GM23338 (cell line): ENCODE results near the gene ACBD3. TPM values are rescaled to one million over a fixed set of nuclear protein-coding genes. Genes with fewer than 3 reads are reported as not detected.
A peak's percentile ranks its signal among the peaks of the same experiment; 100 is the strongest.

Experiments
- ATAC-seq: fragments of 200-7000 bp; cut with Tn5 transposase; 3 replicates; pipeline ENCODE4 v1.9.1; 2020
- DNase-seq: peaks from one replicate; pipeline ENCODE4 v3.0.0-alpha.2; 2015; ENCODE audit warnings: low spot score
- H2AFZ ChIP-seq: fragments of 200-600 bp; sonication (generic); 2 replicates; pipeline ENCODE4 v1.8.0; 2016; ENCODE audit warnings: antibody characterized with exemption, mild to moderate bottlenecking, moderate library complexity
- H3F3A ChIP-seq: fragments of 200-600 bp; sonication (generic); replicated peaks from 2 replicates; pipeline ENCODE4 v1.8.0; 2017; ENCODE audit warnings: antibody characterized with exemption, mixed run types, low read depth
- H3K27ac ChIP-seq: fragments of 200-600 bp; sonication (generic); 2 replicates; pipeline ENCODE4 v1.6.1; 2016; ENCODE audit warnings: low read depth
- H3K27me3 ChIP-seq: fragments of 200-600 bp; sonication (generic); 2 replicates; pipeline ENCODE4 v1.8.0; 2016; ENCODE audit warnings: mild to moderate bottlenecking, mixed run types, moderate library complexity; ENCODE audit not compliant: insufficient read depth
- H3K36me3 ChIP-seq: fragments of 200-600 bp; sonication (generic); 2 replicates; pipeline ENCODE4 v1.8.0; 2016; ENCODE audit warnings: mild to moderate bottlenecking; ENCODE audit not compliant: insufficient read depth
- H3K4me1 ChIP-seq: fragments of 200-600 bp; sonication (generic); 2 replicates; pipeline ENCODE4 v1.8.0; 2016; ENCODE audit warnings: mild to moderate bottlenecking, moderate library complexity; ENCODE audit not compliant: insufficient read depth
- H3K4me2 ChIP-seq: fragments of 200-600 bp; sonication (generic); 2 replicates; pipeline ENCODE4 v1.7.1; 2017; ENCODE audit warnings: mixed run types
- H3K4me3 ChIP-seq: fragments of 200-600 bp; sonication (generic); 2 replicates; pipeline ENCODE4 v1.6.1; 2016; ENCODE audit warnings: mixed run types
- H3K79me2 ChIP-seq: fragments of 200-600 bp; sonication (generic); replicated peaks from 2 replicates; pipeline ENCODE4 v1.8.0; 2017; ENCODE audit warnings: mild to moderate bottlenecking; ENCODE audit not compliant: insufficient read depth
- H3K9me2 ChIP-seq: fragments of 200-600 bp; sonication (generic); 2 replicates; pipeline ENCODE4 v1.8.0; 2017; ENCODE audit not compliant: insufficient read depth
- H4K20me1 ChIP-seq: fragments of 200-600 bp; sonication (generic); replicated peaks from 2 replicates; pipeline ENCODE4 v1.8.0; 2017; ENCODE audit warnings: mild to moderate bottlenecking; ENCODE audit not compliant: insufficient read depth
- H3K27ac Mint-ChIP-seq: 2 replicates; pipeline ENCODE4 v1.8.0; 2020; ENCODE audit warnings: inconsistent platforms, mild to moderate bottlenecking, moderate library complexity, mixed read lengths
- H3K27me3 Mint-ChIP-seq: 3 replicates; pipeline ENCODE4 v1.8.0; 2022; ENCODE audit warnings: low read depth, mild to moderate bottlenecking, moderate library complexity, mixed read lengths, inconsistent platforms; ENCODE audit not compliant: insufficient read depth, poor library complexity
- H3K36me3 Mint-ChIP-seq: 3 replicates; pipeline ENCODE4 v1.8.0; 2021; ENCODE audit warnings: low read depth, mild to moderate bottlenecking, inconsistent platforms, moderate library complexity, mixed read lengths
- H3K4me1 Mint-ChIP-seq: 3 replicates; pipeline ENCODE4 v1.8.0; 2020; ENCODE audit warnings: mild to moderate bottlenecking, inconsistent platforms, mixed read lengths
- H3K4me3 Mint-ChIP-seq: 3 replicates; pipeline ENCODE4 v1.8.0; 2021; ENCODE audit warnings: moderate library complexity, mild to moderate bottlenecking, inconsistent platforms, mixed read lengths
- H3K9me3 Mint-ChIP-seq: 3 replicates; pipeline ENCODE4 v1.8.0; 2020; ENCODE audit warnings: moderate library complexity, mild to moderate bottlenecking, inconsistent platforms, mixed read lengths
- CREB1 ChIP-seq: fragments of 250-450 bp; sonication (Bioruptor Pico); IDR thresholded peaks from 2 replicates; pipeline ENCODE4 v1.5.0; 2020; ENCODE audit warnings: low read depth, mild to moderate bottlenecking, moderate library complexity
- CTCF ChIP-seq, 2 experiments: fragments of 200-600 bp in 1 of 2; sonication (generic) in 1 of 2; conservative IDR thresholded peaks; 2 replicates each; pipeline versions ENCODE4 v1.5.1 to v1.6.1; 2016 to 2017; ENCODE audit warnings: antibody characterized with exemption in 2 of 2, low read depth in 2 of 2, mild to moderate bottlenecking in 2 of 2, moderate library complexity in 1 of 2
- ETS1 ChIP-seq: IDR thresholded peaks from 2 replicates; pipeline ENCODE4 v1.6.1; 2016; ENCODE audit warnings: antibody characterized with exemption
- EZH2 ChIP-seq: fragments of 200-600 bp; sonication (generic); IDR thresholded peaks from one replicate; pipeline ENCODE4 v1.8.0; 2017; ENCODE audit warnings: antibody characterized with exemption, mild to moderate bottlenecking, low read depth; ENCODE audit not compliant: unreplicated experiment
- EZH2phosphoT487 ChIP-seq: fragments of 200-600 bp; sonication (generic); IDR thresholded peaks from one replicate; pipeline ENCODE4 v1.8.1; 2018; ENCODE audit warnings: antibody characterized with exemption; ENCODE audit not compliant: unreplicated experiment
- JUNB ChIP-seq: IDR thresholded peaks from one replicate; pipeline ENCODE4 v1.6.1; 2016; ENCODE audit warnings: antibody characterized with exemption; ENCODE audit not compliant: unreplicated experiment
- NANOG ChIP-seq: IDR thresholded peaks from 2 replicates; pipeline ENCODE4 v1.6.1; 2016; ENCODE audit warnings: antibody characterized with exemption, borderline replicate concordance
- POLR2AphosphoS5 ChIP-seq: IDR thresholded peaks from 2 replicates; pipeline ENCODE4 v1.6.1; 2016; ENCODE audit warnings: antibody characterized with exemption, low read depth
- REST ChIP-seq: IDR thresholded peaks from one replicate; pipeline ENCODE4 v1.6.1; 2018; ENCODE audit warnings: antibody characterized with exemption; ENCODE audit not compliant: unreplicated experiment
- STAT1 ChIP-seq: IDR thresholded peaks from one replicate; pipeline ENCODE4 v1.6.1; 2016; ENCODE audit warnings: antibody characterized with exemption; ENCODE audit not compliant: unreplicated experiment
- ZNF114 ChIP-seq: fragments of 250-450 bp; sonication (Bioruptor Pico); IDR thresholded peaks from 2 replicates; pipeline ENCODE4 v1.5.0; 2020; ENCODE audit warnings: mild to moderate bottlenecking, moderate library complexity
- ZNF331 ChIP-seq: fragments of 250-450 bp; sonication (Bioruptor Pico); IDR thresholded peaks from 2 replicates; pipeline ENCODE4 v1.5.0; 2020; ENCODE audit warnings: low read depth, mild to moderate bottlenecking, moderate library complexity
- polyA plus RNA-seq: library from polyadenylated mRNA; unstranded; fragments of >200 nt; fragmentation: Nextera tagmentation; extraction: Ambion mirVana; gene quantifications from 2 replicates; pipeline ENCODE4 v1.2.1, GENCODE V29; 2016
- total RNA-seq: library from RNA; depleted of rRNA; stranded (reverse); fragments of >200 nt; shearing (Covaris generic); gene quantifications from 2 replicates; pipeline ENCODE4 v1.2.3, GENCODE V29; 2014
- TF ChIP-seq, protein P1 (sequence below): fragments of 250-450 bp; sonication (Bioruptor Pico); IDR thresholded peaks from 2 replicates; pipeline ENCODE4 v1.5.0; 2020; ENCODE audit warnings: mild to moderate bottlenecking, moderate library complexity

ACBD3 gene
- total and polyA plus RNA-seq, 2 experiments from 2014 or later, result 17.1 to 36.2 TPM

DNA sequence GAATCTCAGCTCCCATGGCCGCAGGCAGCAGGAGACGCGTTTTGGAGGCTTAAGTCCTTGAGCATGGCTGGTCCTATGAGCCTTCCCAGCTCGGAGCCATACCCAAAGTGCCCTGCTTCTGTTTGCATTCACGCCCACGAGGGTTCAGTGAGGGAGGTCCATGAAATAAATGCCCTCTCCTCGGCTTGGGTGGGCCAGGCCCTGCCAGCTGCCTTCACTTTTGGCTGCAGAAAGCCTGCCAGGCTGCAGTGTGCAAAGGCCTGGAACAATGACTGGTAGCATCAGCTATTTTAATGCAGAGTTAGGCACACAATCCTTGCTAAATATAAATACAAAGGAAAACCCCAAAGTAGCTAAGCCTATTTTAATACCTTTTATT is 74.7 kb downstream of the ACBD3 start:
- Histone ChIP-seq H3K4me2 (peak overlapping the region; percentile 96), H2AFZ (no peak overlapping the region), H3K27ac (peak overlapping the region; percentile 36; the same call in 1 of the 2 replicates), H3K27me3 (peaks cover 17% of the 10 kb centered on the region), H3K9me2 (no peaks in the 10 kb centered on the region), H3K4me3 (peak overlapping the region; percentile 86), H3K4me1 (peaks cover 46% of the 10 kb centered on the region), H4K20me1 (no peaks in the 10 kb centered on the region), H3F3A (peaks cover 35% of the 10 kb centered on the region), H3K36me3 (no peaks in the 10 kb centered on the region), H3K79me2 (no peaks in the 10 kb centered on the region)
- Mint-ChIP-seq H3K9me3 (peaks cover 9% of the 10 kb centered on the region; the same call in 2 of the 3 replicates), H3K4me1 (peaks cover 37% of the 10 kb centered on the region), H3K27me3 (peaks cover 18% of the 10 kb centered on the region), H3K27ac (no peak overlapping the region), H3K4me3 (peak overlapping the region; percentile 70), H3K36me3 (peaks cover 3% of the 10 kb centered on the region; the same call in 1 of the 3 replicates)
- peak; percentile 23 for ATAC-seq
- TF ChIP-seq JUNB (no peak), POLR2AphosphoS5 (no peak), REST (no peak), ZNF331 (no peak), ETS1 (no peak), ZNF114 (CRISPR knock-in tag) (no peak), CTCF (conservative IDR thresholded peaks at IDR 0.05; ENCODE audit: low read depth in 2 of 2) (no peak), CREB1 (no peak), STAT1 (no peak), EZH2 (no peak), NANOG (no peak), EZH2phosphoT487 (no peak)
- TF ChIP-seq, protein P1, sequence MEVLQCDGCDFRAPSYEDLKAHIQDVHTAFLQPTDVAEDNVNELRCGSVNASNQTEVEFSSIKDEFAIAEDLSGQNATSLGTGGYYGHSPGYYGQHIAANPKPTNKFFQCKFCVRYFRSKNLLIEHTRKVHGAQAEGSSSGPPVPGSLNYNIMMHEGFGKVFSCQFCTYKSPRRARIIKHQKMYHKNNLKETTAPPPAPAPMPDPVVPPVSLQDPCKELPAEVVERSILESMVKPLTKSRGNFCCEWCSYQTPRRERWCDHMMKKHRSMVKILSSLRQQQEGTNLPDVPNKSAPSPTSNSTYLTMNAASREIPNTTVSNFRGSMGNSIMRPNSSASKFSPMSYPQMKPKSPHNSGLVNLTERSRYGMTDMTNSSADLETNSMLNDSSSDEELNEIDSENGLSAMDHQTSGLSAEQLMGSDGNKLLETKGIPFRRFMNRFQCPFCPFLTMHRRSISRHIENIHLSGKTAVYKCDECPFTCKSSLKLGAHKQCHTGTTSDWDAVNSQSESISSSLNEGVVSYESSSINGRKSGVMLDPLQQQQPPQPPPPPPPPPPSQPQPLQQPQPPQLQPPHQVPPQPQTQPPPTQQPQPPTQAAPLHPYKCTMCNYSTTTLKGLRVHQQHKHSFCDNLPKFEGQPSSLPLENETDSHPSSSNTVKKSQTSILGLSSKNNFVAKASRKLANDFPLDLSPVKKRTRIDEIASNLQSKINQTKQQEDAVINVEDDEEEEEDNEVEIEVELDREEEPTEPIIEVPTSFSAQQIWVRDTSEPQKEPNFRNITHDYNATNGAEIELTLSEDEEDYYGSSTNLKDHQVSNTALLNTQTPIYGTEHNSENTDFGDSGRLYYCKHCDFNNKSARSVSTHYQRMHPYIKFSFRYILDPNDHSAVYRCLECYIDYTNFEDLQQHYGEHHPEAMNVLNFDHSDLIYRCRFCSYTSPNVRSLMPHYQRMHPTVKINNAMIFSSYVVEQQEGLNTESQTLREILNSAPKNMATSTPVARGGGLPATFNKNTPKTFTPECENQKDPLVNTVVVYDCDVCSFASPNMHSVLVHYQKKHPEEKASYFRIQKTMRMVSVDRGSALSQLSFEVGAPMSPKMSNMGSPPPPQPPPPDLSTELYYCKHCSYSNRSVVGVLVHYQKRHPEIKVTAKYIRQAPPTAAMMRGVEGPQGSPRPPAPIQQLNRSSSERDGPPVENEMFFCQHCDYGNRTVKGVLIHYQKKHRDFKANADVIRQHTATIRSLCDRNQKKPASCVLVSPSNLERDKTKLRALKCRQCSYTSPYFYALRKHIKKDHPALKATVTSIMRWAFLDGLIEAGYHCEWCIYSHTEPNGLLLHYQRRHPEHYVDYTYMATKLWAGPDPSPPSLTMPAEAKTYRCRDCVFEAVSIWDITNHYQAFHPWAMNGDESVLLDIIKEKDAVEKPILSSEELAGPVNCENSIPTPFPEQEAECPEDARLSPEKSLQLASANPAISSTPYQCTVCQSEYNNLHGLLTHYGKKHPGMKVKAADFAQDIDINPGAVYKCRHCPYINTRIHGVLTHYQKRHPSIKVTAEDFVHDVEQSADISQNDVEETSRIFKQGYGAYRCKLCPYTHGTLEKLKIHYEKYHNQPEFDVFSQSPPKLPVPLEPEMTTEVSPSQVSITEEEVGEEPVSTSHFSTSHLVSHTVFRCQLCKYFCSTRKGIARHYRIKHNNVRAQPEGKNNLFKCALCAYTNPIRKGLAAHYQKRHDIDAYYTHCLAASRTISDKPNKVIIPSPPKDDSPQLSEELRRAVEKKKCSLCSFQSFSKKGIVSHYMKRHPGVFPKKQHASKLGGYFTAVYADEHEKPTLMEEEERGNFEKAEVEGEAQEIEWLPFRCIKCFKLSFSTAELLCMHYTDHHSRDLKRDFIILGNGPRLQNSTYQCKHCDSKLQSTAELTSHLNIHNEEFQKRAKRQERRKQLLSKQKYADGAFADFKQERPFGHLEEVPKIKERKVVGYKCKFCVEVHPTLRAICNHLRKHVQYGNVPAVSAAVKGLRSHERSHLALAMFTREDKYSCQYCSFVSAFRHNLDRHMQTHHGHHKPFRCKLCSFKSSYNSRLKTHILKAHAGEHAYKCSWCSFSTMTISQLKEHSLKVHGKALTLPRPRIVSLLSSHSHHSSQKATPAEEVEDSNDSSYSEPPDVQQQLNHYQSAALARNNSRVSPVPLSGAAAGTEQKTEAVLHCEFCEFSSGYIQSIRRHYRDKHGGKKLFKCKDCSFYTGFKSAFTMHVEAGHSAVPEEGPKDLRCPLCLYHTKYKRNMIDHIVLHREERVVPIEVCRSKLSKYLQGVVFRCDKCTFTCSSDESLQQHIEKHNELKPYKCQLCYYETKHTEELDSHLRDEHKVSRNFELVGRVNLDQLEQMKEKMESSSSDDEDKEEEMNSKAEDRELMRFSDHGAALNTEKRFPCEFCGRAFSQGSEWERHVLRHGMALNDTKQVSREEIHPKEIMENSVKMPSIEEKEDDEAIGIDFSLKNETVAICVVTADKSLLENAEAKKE (CRISPR knock-in tag), result no peak
- no peak for DNase-seq
